OCI-LY7 (cell line): ENCODE data around the gene PRAMEF8.
"Not testable (repeated sequence)": the region's sequence is repeated elsewhere in the genome, so short reads cannot be mapped to it uniquely, and the experiment has no call there.

Experiments used
- EZH2phosphoT487 ChIP-seq: fragments of 200-600 bp; sonication (generic); IDR thresholded peaks from 2 replicates; pipeline ENCODE4 v1.6.1; 2018; ENCODE audit warnings: low read depth, borderline replicate concordance, mild to moderate bottlenecking, mixed run types, antibody characterized with exemption, low read length, moderate library complexity, mixed read lengths
- TF ChIP-seq, protein P1 (sequence below): fragments of 200-600 bp; sonication (generic); conservative IDR thresholded peaks from 2 replicates; pipeline ENCODE4 v1.5.1; 2014; ENCODE audit warnings: mild to moderate bottlenecking, antibody characterized with exemption, low read length, moderate library complexity, mixed read lengths

DNA sequence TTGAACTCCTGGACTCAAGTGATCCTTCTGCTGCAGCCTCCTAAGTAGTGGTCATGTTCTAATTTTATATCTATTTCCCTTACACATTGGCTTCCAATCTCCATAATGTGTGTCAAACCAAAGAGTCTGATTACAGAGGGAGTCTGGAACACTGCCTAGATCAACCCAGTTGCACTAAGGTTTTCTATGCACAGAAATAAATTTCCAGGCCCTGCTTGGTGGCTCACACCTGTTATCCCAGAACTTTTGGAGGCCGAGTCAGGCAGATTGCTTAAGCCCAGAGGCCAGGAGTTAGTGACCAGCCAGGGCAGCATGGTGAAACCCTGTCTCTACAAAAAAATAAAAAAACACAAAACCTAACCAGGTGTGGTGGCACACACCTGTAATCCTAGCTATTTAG lies 50.9 kb downstream of the PRAMEF8 start:
- TF ChIP-seq, protein P1, sequence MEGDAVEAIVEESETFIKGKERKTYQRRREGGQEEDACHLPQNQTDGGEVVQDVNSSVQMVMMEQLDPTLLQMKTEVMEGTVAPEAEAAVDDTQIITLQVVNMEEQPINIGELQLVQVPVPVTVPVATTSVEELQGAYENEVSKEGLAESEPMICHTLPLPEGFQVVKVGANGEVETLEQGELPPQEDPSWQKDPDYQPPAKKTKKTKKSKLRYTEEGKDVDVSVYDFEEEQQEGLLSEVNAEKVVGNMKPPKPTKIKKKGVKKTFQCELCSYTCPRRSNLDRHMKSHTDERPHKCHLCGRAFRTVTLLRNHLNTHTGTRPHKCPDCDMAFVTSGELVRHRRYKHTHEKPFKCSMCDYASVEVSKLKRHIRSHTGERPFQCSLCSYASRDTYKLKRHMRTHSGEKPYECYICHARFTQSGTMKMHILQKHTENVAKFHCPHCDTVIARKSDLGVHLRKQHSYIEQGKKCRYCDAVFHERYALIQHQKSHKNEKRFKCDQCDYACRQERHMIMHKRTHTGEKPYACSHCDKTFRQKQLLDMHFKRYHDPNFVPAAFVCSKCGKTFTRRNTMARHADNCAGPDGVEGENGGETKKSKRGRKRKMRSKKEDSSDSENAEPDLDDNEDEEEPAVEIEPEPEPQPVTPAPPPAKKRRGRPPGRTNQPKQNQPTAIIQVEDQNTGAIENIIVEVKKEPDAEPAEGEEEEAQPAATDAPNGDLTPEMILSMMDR, result not testable (repeated sequence)
- not testable (repeated sequence) for TF ChIP-seq EZH2phosphoT487
